Keratinocyte (primary cell): Measurements from ENCODE around the gene ONECUT1. TPM values are rescaled to one million over a fixed set of nuclear protein-coding genes. Genes with fewer than 3 reads are reported as not detected.

Experiments used
- DNase-seq: peaks from one replicate; pipeline ENCODE4 v3.0.0-alpha.2; 2011; ENCODE audit warnings: low read depth, missing footprints, low spot score
- FAIRE-seq: peaks from 2 replicates; lab custom pipeline; 2011; peaks lifted over from hg19 to GRCh38; lab: Jason Lieb, UNC
- H2AFZ ChIP-seq: 2 replicates; pipeline ENCODE4 v1.6.0; 2012; ENCODE audit warnings: low read length, control low read depth, inconsistent platforms; ENCODE audit not compliant: control insufficient read depth
- H3K27ac ChIP-seq: 2 replicates; pipeline ENCODE4 v1.5.1; 2011; ENCODE audit warnings: low read length; ENCODE audit not compliant: control insufficient read depth, insufficient read depth
- H3K27me3 ChIP-seq: 3 replicates; pipeline ENCODE4 v1.6.0; 2011; ENCODE audit warnings: low read length; ENCODE audit not compliant: control insufficient read depth, insufficient read depth; ENCODE audit errors: extremely low read depth
- H3K36me3 ChIP-seq, 2 experiments: 2 replicates in 1 of 2; 3 replicates in 1 of 2; pipeline ENCODE4 v1.5.1; 2011; ENCODE audit warnings: low read length in 2 of 2, mild to moderate bottlenecking in 1 of 2; ENCODE audit not compliant: control insufficient read depth in 2 of 2, insufficient read depth in 2 of 2; ENCODE audit errors: extremely low read depth in 1 of 2
- H3K4me1 ChIP-seq: 3 replicates; pipeline ENCODE4 v1.5.1; 2011; ENCODE audit warnings: low read length; ENCODE audit not compliant: control insufficient read depth, insufficient read depth; ENCODE audit errors: extremely low read depth
- H3K4me2 ChIP-seq: 3 replicates; pipeline ENCODE4 v1.6.0; 2011; ENCODE audit warnings: low read depth, low read length; ENCODE audit not compliant: control insufficient read depth, insufficient read depth; ENCODE audit errors: extremely low read depth
- H3K4me3 ChIP-seq, 3 experiments: fragments of 200-600 bp in 1 of 3; sonication (generic) in 1 of 3; 2 replicates in 2 of 3; 3 replicates in 1 of 3; pipeline ENCODE4 v1.5.1; 2011 to 2016; ENCODE audit warnings: low read length in 3 of 3, mild to moderate bottlenecking in 3 of 3, control low read depth in 2 of 3, inconsistent platforms in 1 of 3, low read depth in 1 of 3, mixed read lengths in 1 of 3, mixed run types in 1 of 3, moderate library complexity in 1 of 3; ENCODE audit not compliant: control insufficient read depth in 2 of 3, insufficient read depth in 2 of 3; ENCODE audit errors: extremely low read depth in 1 of 3
- H3K79me2 ChIP-seq: 2 replicates; pipeline ENCODE4 v1.6.0; 2012; ENCODE audit warnings: low read length; ENCODE audit not compliant: control insufficient read depth, insufficient read depth
- H3K9ac ChIP-seq: 3 replicates; pipeline ENCODE4 v1.6.0; 2011; ENCODE audit warnings: low read length; ENCODE audit not compliant: control insufficient read depth, insufficient read depth; ENCODE audit errors: extremely low read depth
- H3K9me1 ChIP-seq: 3 replicates; pipeline ENCODE4 v1.6.0; 2011; ENCODE audit warnings: low read length; ENCODE audit not compliant: control insufficient read depth, insufficient read depth; ENCODE audit errors: extremely low read depth
- H3K9me3 ChIP-seq: 2 replicates; pipeline ENCODE4 v1.5.1; 2012; ENCODE audit warnings: low read depth, low read length; ENCODE audit not compliant: control insufficient read depth
- H4K20me1 ChIP-seq: 3 replicates; pipeline ENCODE4 v1.6.0; 2011; ENCODE audit warnings: low read length; ENCODE audit not compliant: control insufficient read depth, insufficient read depth; ENCODE audit errors: extremely low read depth
- EZH2 ChIP-seq: IDR thresholded peaks from one replicate; pipeline ENCODE4 v1.6.1; 2012; ENCODE audit warnings: inconsistent platforms, mild to moderate bottlenecking, low read length, moderate library complexity
- dilution Hi-C: fragments of 300-500 bp; cut with MboI; formaldehyde crosslinking; loops from one replicate; pipeline ENCODE4 v1.7.0; 2020; ENCODE audit warnings: low sequenced_read_pairs; ENCODE audit not compliant: extremely low pct_ligation_motif_present
- polyA plus RNA-seq, 5 experiments: library from polyadenylated mRNA; depleted of rRNA in 3 of 5; stranded (reverse) in 3 of 5; stranded (forward) in 1 of 5; unstranded in 1 of 5; fragments of >200 nt; gene quantifications; 1 replicate in 1 of 5; 2 replicates in 3 of 5; 3 replicates in 1 of 5; pipeline versions ENCODE4 v1.2.1 to v1.2.3, GENCODE V29; 2011 to 2012; ENCODE audit warnings: missing spikeins in 2 of 5, low read depth in 1 of 5, low replicate concordance in 1 of 5
- TF ChIP-seq, protein P1 (sequence below), 3 experiments: IDR thresholded peaks in 1 of 3; conservative IDR thresholded peaks in 1 of 3; optimal IDR thresholded peaks in 1 of 3; 2 replicates in 2 of 3; 3 replicates in 1 of 3; pipeline versions ENCODE3 to v1.5.1; 2011; ENCODE audit warnings: low read length in 3 of 3, mild to moderate bottlenecking in 3 of 3, moderate library complexity in 2 of 3, control low read depth in 1 of 3, inconsistent platforms in 1 of 3; ENCODE audit not compliant: insufficient read depth in 2 of 3; ENCODE audit errors: extremely low read depth in 1 of 3

Gene ONECUT1
- polyA plus RNA-seq, 1 donor (not counting 4 experiments of a cell fraction or from before 2014, with no cell fraction given), result not detected

DNA sequence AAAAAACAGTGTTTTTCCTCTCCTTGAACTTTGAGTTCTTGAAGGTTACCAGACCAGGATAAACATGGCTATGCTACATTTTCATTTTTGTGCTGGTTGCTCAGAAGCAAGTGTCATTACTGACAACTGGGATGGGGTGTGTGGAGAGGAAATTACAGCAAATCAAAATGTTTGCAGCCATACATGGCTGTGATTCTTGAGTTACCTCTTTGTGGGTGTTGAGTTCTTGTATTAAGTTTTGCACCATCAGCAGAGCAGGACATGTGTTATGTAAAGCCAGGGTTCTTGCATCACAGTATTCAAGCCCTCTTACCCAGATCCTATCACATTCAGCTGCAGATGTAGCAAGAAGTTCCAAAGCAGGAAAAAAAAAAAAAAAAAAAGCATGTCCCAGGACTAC lies 57.0 kb downstream of the ONECUT1 start:
- Histone ChIP-seq H3K4me3 (no peak overlapping the region), H3K4me2 (no peak overlapping the region), H3K79me2 (no peaks in the 10 kb centered on the region), H3K4me1 (peaks cover 18% of the 10 kb centered on the region), H2AFZ (no peak overlapping the region), H3K27me3 (no peaks in the 10 kb centered on the region), H3K9me3 (no peaks in the 10 kb centered on the region), H4K20me1 (no peaks in the 10 kb centered on the region), H3K36me3 (no peaks in the 10 kb centered on the region), H3K9me1 (no peaks in the 10 kb centered on the region), H3K27ac (no peak overlapping the region), H3K9ac (no peak overlapping the region)
- no peak for DNase-seq
- no peak for FAIRE-seq
- dilution Hi-C loops, result no loop called here
- no peak for TF ChIP-seq EZH2
- TF ChIP-seq, protein P1, sequence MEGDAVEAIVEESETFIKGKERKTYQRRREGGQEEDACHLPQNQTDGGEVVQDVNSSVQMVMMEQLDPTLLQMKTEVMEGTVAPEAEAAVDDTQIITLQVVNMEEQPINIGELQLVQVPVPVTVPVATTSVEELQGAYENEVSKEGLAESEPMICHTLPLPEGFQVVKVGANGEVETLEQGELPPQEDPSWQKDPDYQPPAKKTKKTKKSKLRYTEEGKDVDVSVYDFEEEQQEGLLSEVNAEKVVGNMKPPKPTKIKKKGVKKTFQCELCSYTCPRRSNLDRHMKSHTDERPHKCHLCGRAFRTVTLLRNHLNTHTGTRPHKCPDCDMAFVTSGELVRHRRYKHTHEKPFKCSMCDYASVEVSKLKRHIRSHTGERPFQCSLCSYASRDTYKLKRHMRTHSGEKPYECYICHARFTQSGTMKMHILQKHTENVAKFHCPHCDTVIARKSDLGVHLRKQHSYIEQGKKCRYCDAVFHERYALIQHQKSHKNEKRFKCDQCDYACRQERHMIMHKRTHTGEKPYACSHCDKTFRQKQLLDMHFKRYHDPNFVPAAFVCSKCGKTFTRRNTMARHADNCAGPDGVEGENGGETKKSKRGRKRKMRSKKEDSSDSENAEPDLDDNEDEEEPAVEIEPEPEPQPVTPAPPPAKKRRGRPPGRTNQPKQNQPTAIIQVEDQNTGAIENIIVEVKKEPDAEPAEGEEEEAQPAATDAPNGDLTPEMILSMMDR (optimal IDR thresholded peaks at IDR 0.05 in 1 of 3, IDR thresholded peaks at IDR 0.05 in 1 of 3, conservative IDR thresholded peaks at IDR 0.05 in 1 of 3; ENCODE audit: extremely low read depth in 1 of 3, insufficient read depth in 2 of 3, low read length in 3 of 3), result no peak

DNA sequence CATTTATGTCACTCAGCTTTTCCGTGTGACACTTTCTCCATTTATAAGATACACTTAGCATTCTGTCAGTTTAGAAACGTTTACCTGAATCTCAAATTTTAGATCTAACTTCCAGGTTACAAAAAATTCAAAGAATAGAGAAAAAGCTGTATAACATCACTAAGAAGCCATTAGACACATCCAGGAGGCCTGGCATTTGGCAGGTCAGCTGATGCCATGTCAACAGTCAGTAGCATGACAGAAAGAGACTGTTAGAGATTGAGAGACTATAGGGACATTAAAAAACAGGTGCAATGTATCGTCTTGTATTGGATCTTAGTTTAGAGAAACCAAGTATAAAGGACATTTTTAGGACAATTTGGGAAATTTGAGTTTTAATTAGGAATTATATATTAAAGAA lies 57.6 kb downstream of the ONECUT1 start:
- Histone ChIP-seq H3K4me1 (peaks cover 18% of the 10 kb centered on the region), H3K9me3 (no peaks in the 10 kb centered on the region), H3K36me3 (no peaks in the 10 kb centered on the region), H3K4me2 (no peak overlapping the region), H3K4me3 (no peak overlapping the region), H3K27me3 (no peaks in the 10 kb centered on the region), H3K79me2 (no peaks in the 10 kb centered on the region), H3K9ac (no peak overlapping the region), H2AFZ (no peak overlapping the region), H4K20me1 (no peaks in the 10 kb centered on the region), H3K9me1 (no peaks in the 10 kb centered on the region), H3K27ac (no peak overlapping the region)
- dilution Hi-C loops, result no loop called here
- FAIRE-seq (no peak), DNase-seq (no peak)
- TF ChIP-seq, protein P1 (optimal IDR thresholded peaks at IDR 0.05 in 1 of 3, IDR thresholded peaks at IDR 0.05 in 1 of 3, conservative IDR thresholded peaks at IDR 0.05 in 1 of 3; ENCODE audit: extremely low read depth in 1 of 3, insufficient read depth in 2 of 3, low read length in 3 of 3), result no peak
- TF ChIP-seq EZH2, result no peak
